Stomach (tissue), 9 donors: ENCODE data around the gene PLCL2. TPM values are rescaled to one million over a fixed set of nuclear protein-coding genes. Genes with fewer than 3 reads are reported as not detected.
A peak's percentile ranks its signal among the peaks of the same experiment; 100 is the strongest.

Experiments
- DNase-seq, 2 donors: peaks; one replicate each; pipeline versions ENCODE4 v3.0.0 to v3.0.0-alpha.2; 2013 to 2019
- H3K27ac ChIP-seq, 5 donors: fragments of 200-600 bp in 4 of 5; sonication (generic) in 4 of 5; one replicate each; pipeline ENCODE4 v1.5.1; 2013 to 2019; ENCODE audit warnings: mild to moderate bottlenecking in 1 of 5, moderate library complexity in 1 of 5
- H3K27me3 ChIP-seq, 3 donors: fragments of 200-600 bp; sonication (generic); one replicate each; pipeline ENCODE4 v1.5.1; 2017 to 2019; ENCODE audit warnings: mixed run types in 1 of 3
- H3K36me3 ChIP-seq, 4 donors: fragments of 200-600 bp; sonication (generic); 1 replicate in 3 of 4; 2 replicates in 1 of 4; pipeline ENCODE4 v1.5.1; 2016 to 2019
- H3K4me1 ChIP-seq, 4 donors: fragments of 200-600 bp; sonication (generic); one replicate each; pipeline ENCODE4 v1.5.1; 2016 to 2019
- H3K4me3 ChIP-seq, 4 donors: fragments of 200-600 bp; sonication (generic) in 3 of 4; one replicate each; pipeline ENCODE4 v1.5.1; 2016 to 2019; ENCODE audit warnings: mild to moderate bottlenecking in 1 of 4
- H3K9me3 ChIP-seq, 4 donors: fragments of 200-600 bp; sonication (generic); one replicate each; pipeline ENCODE4 v1.5.1; 2016 to 2019
- CTCF ChIP-seq, 7 experiments: fragments of 450-650 bp in 4 of 7; fragments of 200-600 bp in 3 of 7; sonication (generic) in 3 of 7; IDR thresholded peaks; one replicate each; pipeline ENCODE4 v1.5.1; 2016 to 2019; ENCODE audit warnings: antibody characterized with exemption in 7 of 7, control low read depth in 2 of 7, mild to moderate bottlenecking in 1 of 7
- EP300 ChIP-seq: sonication (generic); formaldehyde crosslinking; IDR thresholded peaks from one replicate; pipeline ENCODE4 v1.6.1; 2017; ENCODE audit warnings: antibody characterized with exemption
- POLR2A ChIP-seq, 4 donors: fragments of 450-650 bp; IDR thresholded peaks; one replicate each; pipeline ENCODE4 v1.6.1; 2016; ENCODE audit warnings: antibody characterized with exemption in 4 of 4, control low read depth in 2 of 4, mild to moderate bottlenecking in 1 of 4, moderate library complexity in 1 of 4
- POLR2AphosphoS5 ChIP-seq, 3 donors: sonication (generic); formaldehyde crosslinking; IDR thresholded peaks; one replicate each; pipeline ENCODE4 v1.6.1; 2016; ENCODE audit warnings: antibody characterized with exemption in 3 of 3
- WGBS, 5 donors: extraction: QIAGEN DNeasy Blood & Tissue Kit in 3 of 5; methylation state at CpG; one replicate each; pipeline versions ENCODE4 v1.1.5 to v1.1.7; 2013 to 2018; 5-methylcytosine and 5-hydroxymethylcytosine counted together
- intact Hi-C: fragments of 100-400 bp; cut with DNase I; formaldehyde crosslinking; loops from one replicate; pipeline ENCODE4 v1.15.1; 2023; ENCODE audit warnings: low total_unique reads
- polyA plus RNA-seq, 3 donors: library from polyadenylated mRNA; stranded (reverse); fragments of 200-250 nt; gene quantifications; one replicate each; pipeline ENCODE4 v1.2.3, GENCODE V29; 2013
- total RNA-seq, 5 donors: library from RNA; depleted of rRNA; stranded (reverse); fragments of >200 nt; gene quantifications; one replicate each; pipeline versions ENCODE4 v1.1.0 to v1.2.3, GENCODE V29; 2014 to 2016
- donor health status: healthy with polysubstance abuse.
- donor health status: Bipolar disorder and iron deficiency.
- donor health status: healthy.

The PLCL2 gene
- total and polyA plus RNA-seq, 8 donors = 1.0 to 34.9 (median 5.7) TPM

GRCh38 chr3:17032407-17033034 is 147.8 kb downstream of the PLCL2 start:
- TF ChIP-seq POLR2AphosphoS5 (IDR thresholded peaks at IDR 0.05) (no peak), CTCF (IDR thresholded peaks at IDR 0.05) (peak in 5 of 7 experiments; percentile 55 to 83 (median 69))
- Histone ChIP-seq H3K4me3 (no peak overlapping the region), H3K27ac (no peak overlapping the region), H3K27me3 (no peaks in the 10 kb centered on the region), H3K36me3 (no peaks in the 10 kb centered on the region), H3K4me1 (peaks cover 0 to 37% (median 3%) of the 10 kb centered on the region in 4 donors), H3K9me3 (no peaks in the 10 kb centered on the region)
- WGBS, 5 donors = 28 to 45% (median 28%) methylated on average over 3 of the region's 3 CpGs
- intact Hi-C loops = loop anchor here (10.0 kb wide), 2 partner anchors 148 to 428 kb away; partner anchors contain the start of genes DAZL and PLCL2
- peak in 1 of 2 donors; percentile 72 for DNase-seq

- no peak overlapping the region for H3K27ac ChIP-seq
- intact Hi-C loops = loop anchor here (10.0 kb wide), 2 partner anchors 149 to 429 kb away; partner anchors contain the start of genes DAZL and PLCL2
- H3K4me1 ChIP-seq = peaks cover 0 to 45% (median 3%) of the 10 kb centered on the region in 4 donors
- no peak overlapping the region for H3K4me3 ChIP-seq
- H3K9me3 ChIP-seq = no peaks in the 10 kb centered on the region
- 37 to 66% (median 64%) methylated on average over 3 of the region's 3 CpGs for WGBS, 5 donors
- no peaks in the 10 kb centered on the region for H3K36me3 ChIP-seq
- DNase-seq = no peak
- H3K27me3 ChIP-seq = no peaks in the 10 kb centered on the region
- no peak for TF ChIP-seq POLR2A (IDR thresholded peaks at IDR 0.05)
- TF ChIP-seq CTCF (IDR thresholded peaks at IDR 0.05) = no peak
- TF ChIP-seq POLR2AphosphoS5 (IDR thresholded peaks at IDR 0.05) = no peak
- TF ChIP-seq EP300 = no peak
These were observed 148.9 kb downstream of the PLCL2 start for GRCh38 chr3:17033516-17034168.

GRCh38 chr3:17035033-17035432 is 150.3 kb downstream of the PLCL2 start:
- H3K4me1 ChIP-seq = peaks cover 0 to 44% (median 10%) of the 10 kb centered on the region in 4 donors
- TF ChIP-seq POLR2A (IDR thresholded peaks at IDR 0.05) = no peak
- TF ChIP-seq POLR2AphosphoS5 (IDR thresholded peaks at IDR 0.05) = no peak
- no peak for TF ChIP-seq EP300
- TF ChIP-seq CTCF (IDR thresholded peaks at IDR 0.05) = no peak
- no peaks in the 10 kb centered on the region for H3K27me3 ChIP-seq
- DNase-seq = no peak
- H3K27ac ChIP-seq = no peak overlapping the region
- intact Hi-C loops = loop anchor here (10.0 kb wide), 2 partner anchors 150 to 430 kb away; partner anchors contain the start of genes DAZL and PLCL2
- 70 to 89% (median 78%) methylated on average over 5 of the region's 5 CpGs for WGBS, 5 donors
- no peak overlapping the region for H3K4me3 ChIP-seq
- H3K36me3 ChIP-seq = no peaks in the 10 kb centered on the region
- no peaks in the 10 kb centered on the region for H3K9me3 ChIP-seq

GRCh38 chr3:17035966-17036365 is 151.2 kb downstream of the PLCL2 start:
- no peak for TF ChIP-seq CTCF (IDR thresholded peaks at IDR 0.05)
- no peak for TF ChIP-seq POLR2AphosphoS5 (IDR thresholded peaks at IDR 0.05)
- no peak for TF ChIP-seq EP300
- TF ChIP-seq POLR2A (IDR thresholded peaks at IDR 0.05) = no peak
- no peak overlapping the region for H3K27ac ChIP-seq
- no peaks in the 10 kb centered on the region for H3K9me3 ChIP-seq
- no peak overlapping the region for H3K4me3 ChIP-seq
- H3K27me3 ChIP-seq = no peaks in the 10 kb centered on the region
- H3K36me3 ChIP-seq = no peaks in the 10 kb centered on the region
- WGBS, 5 donors = 78 to 89% (median 79%) methylated on average over 6 of the region's 6 CpGs
- intact Hi-C loops = loop anchor here (10.0 kb wide), 2 partner anchors 151 to 431 kb away; partner anchors contain the start of genes DAZL and PLCL2
- peak in 1 of 2 donors; percentile 30 for DNase-seq
- H3K4me1 ChIP-seq = peaks cover 0 to 35% (median 10%) of the 10 kb centered on the region in 4 donors
